ENCODE measurements around the gene ISLR2.
"Not testable (repeated sequence)": the region's sequence is repeated elsewhere in the genome, so short reads cannot be mapped to it uniquely, and the experiment has no call there.

The ISLR2 gene

DNA sequence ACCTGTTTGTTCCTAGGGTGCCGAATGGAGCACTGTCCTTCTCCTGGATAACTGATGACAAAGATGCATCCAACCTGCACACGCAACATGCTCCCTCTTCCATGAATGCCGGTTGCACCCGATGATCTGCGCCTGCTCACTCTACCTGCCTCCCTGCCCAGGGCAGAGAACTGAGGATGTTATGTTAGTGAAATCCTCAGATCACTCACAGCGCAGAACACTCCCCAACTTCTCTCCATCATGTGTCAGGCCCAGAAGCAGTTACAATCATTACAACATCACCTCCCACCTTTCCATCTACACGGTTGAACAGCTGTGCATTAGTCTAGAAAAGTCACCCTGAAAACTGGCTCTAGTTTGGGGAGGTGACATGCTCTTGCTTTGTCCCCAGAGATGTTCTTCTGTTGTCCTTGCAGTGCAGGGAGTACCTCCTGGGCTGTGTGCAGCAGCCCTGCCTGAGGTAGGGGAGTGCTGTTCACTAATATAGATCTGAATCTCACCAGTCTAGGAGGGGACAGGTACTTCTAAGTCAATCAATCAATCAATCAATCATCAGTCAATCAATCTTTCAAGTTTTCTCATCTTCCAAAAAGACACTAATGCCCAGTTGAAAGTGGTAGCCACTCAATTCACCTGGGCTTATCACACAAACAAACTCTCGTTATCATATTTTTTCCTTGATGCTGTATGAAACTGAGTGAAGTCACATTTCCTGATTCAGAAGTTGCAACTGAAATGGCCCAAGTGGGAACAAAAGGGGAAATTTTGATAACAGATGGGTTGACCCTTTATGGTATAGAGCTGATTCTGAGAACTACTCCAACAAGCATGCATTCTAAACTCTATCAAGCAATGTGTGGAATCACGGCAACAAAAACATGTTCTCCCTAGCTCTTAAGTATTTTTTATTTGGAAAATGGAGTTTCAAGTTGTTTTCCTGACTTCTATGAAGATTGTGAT is 27.8 kb downstream of the ISLR2 start:
- no peak for DNase-seq

DNA sequence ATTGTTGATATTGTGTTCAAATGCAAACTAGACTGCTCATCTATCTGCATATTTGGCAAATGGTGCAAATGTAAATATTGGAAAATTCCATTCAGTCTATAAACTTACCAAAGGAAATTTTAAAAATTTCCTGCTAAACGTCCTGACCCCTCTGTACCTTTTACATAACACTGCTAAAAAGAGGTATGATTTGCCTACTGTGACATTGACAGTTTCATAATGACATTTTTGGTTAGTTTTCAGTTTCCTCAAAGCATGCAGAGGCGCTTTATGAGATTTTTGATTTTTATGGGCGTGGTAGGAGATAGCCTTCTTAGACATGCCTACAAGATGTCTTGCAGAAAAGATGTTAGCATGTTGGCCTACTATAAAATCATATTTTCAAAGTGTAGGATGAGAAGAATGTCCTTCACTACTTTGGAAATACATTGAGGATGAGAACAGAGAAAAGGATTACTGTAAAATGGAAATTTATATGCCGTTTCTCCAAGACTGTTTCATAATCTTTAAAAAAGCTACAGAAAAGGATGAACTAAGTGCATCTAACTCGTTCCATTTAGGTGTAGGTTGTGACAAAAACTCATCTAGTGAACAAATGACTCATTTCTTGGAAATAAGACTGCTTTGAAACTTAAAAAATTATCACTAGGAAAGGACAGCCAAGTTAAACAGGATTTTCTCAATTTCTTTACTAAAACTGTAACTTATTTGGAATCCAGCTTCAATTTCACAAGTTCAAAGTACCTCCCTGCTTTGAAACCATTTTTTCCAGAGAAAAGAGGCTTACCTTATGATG is 28.7 kb downstream of the ISLR2 start:
- no peak for DNase-seq

DNA sequence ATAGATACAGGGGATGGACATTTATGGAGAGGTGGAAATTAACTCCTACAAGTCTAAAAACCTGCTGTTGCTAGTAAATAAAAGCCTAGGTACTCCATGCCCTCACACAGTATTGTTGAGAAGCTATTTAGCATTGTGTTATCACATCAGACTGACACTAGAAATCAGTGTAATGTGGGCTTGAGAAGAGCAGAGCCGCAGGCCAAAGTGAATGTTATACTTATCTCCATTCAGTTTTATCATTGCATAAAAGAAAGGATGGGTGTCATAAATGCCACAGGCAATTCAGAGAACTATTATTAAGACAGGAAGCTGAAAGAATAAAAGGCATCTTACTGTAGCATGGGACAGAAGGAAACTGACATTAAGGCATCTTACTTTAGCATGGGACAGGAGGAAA is 29.4 kb downstream of the ISLR2 start:
- DNase-seq: no peak

DNA sequence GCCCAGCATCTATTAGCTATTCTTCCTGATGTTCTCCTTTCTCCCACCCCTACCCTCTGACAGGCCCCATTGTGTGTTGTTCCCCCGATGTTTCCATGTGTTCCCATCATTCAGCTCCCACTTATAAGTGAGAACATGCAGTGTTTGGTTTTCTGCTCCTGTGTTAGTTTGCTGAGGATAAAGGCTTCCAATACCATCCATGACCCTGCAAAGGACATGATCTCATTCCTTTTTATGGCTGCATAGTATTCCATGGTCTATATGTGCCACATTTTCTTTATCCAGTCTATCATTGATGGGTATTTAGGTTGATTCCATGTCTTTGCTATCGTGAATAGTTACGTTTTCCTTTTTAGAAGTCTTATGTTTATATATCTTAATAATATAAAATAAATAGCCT is 30.0 kb downstream of the ISLR2 start:
- not testable (repeated sequence) for DNase-seq

DNA sequence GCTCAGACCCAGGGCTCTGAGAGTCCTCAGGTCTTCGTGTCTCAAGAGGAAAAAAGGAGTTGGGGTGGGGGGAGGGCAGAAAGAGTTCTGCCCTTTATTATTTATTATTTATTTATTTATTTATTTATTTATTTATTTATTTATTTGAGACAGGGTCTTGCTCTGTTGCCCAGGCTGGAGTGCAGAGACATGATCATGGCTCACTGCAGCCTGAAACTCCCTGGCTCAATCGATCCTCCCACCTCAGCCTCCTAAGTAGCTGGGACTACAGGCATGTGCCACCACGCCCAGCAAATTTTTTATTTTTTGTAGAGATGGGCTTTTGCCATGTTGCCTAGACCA is 31.8 kb downstream of the ISLR2 start:
- not testable (repeated sequence) for DNase-seq

DNA sequence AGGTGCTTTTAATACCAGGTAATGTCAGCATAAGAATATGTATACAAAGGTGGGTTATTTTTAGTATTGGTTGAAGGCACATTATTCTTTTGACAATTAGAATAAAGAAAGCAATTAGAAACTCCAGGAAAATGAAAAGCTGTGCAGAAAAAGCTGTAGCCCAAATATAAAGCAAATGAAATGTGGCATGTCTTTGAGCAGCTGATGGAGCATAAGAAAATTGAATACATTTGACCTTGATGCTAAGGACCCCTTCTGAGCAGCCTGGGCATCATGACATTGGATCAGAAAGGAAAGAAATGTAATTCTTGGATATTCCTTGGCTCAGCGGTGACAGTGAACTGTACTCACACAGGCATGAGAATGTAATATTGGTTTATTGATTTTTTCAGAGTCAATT is 35.1 kb downstream of the ISLR2 start:
- no peak for DNase-seq

DNA sequence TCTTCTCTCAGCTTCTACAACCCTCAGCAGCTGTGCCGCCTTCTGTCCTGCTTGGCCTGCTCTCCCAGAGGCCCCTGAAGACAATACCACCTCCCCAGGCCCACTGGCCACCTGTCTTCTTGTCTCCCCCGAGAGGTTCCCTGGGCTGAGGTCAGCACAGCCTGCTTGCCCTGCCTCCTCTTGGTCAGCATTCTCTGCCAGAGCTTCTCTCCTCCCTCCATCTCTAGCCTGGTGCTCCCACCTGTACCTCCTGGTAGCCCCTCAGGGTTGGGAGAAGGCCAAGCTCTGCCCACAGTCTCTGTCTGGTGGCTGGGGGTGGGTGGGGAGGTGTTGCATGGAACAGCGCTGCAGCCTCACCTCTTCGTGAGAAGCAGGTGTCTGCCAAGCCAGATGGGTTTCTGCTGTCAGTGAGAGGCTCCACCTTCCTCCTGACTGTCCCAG is 37.5 kb downstream of the ISLR2 start:
- DNase-seq: no peak

DNA sequence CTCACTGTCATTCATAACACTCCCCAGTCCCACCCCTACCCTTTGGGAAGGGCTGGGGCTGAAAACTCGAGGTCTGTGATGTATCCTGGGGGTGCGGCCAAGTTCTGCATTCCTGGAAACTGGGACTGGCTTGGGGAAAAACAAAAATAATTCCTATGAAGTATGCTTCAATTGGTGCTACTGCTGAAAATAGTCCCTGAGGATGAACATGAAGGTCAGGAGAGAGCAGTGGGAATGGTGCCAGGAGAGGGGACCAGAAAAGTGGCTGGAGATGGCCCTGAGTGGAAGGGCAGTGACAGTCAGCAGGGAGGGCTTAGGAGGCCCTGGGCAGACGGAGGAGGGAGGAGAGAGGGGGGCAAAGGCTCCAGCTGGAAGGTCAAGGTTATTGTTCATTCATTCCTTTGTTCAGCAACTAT is 38.3 kb downstream of the ISLR2 start:
- DNase-seq: no peak

DNA sequence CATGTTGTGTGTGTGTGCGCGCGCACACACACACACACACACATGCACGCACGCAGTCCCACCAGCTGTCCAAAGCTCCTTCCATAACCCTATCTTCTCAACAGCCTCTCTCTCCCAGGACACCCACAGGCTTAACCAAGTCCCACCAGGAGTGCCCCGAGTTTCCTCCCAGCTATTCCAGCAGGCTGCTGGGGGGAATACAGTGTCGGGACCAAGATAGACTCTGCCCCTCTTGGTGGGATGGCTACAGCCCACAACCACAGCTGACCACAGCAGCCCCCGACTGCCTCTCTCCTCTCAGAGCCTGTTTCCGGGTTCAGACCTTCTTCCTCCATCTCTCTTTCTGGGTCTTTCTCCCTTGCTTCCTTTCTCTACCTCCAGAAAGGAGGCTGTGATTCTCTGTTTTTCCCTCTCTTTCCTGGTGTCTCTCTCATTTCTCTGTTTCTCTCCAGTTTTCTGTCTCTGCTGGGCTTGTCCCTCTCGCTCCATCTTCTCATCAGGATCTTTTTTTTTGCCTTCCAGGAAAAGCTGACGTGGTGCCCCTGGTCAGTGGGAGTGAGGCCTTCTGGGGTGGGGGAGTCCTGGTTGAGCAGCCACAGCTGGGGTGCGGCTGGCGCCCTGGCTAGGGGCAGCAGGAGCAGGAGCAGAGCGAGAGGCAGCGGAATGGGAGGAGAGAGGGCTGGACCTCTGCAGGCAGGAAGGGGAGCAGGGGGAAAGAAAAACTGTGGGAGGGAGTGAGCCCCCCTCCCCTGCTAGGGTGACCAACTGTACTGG is 39.9 kb downstream of the ISLR2 start:
- DNase-seq: no peak

DNA sequence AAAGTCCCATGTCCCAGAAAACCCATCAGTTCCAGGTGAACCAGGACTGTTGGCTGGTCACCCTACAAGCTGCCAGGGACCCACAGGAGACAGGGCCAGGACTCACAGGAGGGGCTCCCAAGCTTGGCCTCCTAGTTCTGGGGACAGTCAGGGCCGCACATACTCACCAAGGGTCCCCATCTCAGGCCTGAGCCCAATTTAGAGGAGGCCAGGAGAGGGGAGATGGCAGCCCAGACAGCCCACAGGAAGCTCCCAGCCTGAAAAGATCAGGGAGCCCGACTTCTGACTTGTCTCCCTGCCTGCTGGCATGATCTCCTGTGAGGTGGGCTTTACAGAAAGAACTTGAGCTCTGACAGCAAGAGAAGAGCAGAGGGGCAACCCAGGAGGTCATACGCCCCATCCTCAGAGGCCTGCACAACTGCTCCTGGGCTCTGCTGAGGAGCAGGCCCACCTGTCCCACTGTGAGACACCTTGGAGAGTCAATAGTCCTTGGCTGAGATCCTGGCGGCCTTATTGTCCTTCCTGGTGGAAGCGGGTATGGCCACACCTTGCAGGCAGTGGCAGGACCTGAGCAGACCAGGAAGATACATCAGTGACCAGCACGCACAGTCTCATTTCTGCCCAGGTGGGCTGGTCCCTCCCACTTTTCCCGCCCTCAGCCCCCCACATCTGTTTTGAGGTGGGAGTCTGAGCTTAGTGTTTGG is 40.6 kb downstream of the ISLR2 start:
- no peak for DNase-seq

DNA sequence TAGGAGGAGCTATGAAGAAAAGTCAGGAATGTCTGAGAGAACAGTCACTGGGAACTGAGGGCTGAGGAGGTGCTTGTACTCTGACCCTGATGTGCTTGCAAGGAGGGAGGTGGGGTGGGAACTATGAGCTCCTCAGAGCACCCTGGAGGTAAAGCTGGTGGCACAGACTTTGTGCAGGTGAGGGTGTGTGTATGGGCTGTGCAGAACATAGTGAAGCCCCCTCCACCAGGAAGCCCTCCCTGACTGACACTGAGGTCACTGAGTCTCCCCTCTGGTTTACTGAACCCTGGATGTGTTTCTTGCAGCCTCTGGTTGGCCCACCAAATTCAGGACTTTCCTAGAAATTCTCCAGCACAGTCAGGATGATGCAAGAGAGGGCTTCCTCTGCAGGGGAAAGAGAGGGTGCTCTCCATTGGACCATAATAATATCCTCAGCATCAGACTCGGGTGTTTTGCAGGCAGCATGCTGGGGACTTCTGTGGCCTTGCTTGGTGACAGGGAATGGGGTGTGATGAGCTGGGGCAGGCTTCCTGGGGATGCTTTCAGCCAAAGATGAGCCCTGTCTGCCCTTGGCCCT is 41.7 kb downstream of the ISLR2 start:
- peak; percentile 28 to 62 for DNase-seq

DNA sequence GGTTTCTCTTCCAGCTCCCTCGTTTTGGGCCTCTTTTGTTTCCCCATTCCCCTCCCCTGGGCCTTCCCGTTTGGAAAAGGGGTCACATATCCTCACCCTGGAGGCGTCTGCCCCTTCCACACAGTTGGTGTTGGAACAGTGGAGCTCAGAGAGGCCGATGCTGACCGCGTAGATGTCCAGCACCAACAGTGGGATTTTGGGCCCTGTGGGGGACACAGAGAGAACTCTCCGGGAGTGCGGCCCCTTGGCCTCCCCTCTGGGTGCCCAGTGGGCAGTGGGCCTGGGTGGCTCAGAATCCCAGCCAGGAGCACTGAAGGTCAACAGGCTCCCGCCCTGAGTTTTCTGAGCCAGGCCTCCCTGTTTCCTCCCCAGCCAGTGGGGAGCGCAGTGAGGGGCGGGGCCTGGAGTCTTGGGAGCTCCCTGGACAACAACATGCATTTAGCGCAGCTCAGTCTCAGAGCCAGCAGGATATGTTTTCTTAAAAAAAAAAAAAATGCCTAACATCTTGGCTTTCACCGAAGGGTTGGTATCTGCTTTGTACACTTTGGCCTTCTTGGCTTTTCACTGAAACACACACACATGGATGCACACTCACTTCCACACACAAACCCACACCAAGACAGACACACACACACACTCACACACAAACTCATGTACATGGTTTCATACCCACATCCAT is 42.5 kb downstream of the ISLR2 start:
- DNase-seq: no peak

DNA sequence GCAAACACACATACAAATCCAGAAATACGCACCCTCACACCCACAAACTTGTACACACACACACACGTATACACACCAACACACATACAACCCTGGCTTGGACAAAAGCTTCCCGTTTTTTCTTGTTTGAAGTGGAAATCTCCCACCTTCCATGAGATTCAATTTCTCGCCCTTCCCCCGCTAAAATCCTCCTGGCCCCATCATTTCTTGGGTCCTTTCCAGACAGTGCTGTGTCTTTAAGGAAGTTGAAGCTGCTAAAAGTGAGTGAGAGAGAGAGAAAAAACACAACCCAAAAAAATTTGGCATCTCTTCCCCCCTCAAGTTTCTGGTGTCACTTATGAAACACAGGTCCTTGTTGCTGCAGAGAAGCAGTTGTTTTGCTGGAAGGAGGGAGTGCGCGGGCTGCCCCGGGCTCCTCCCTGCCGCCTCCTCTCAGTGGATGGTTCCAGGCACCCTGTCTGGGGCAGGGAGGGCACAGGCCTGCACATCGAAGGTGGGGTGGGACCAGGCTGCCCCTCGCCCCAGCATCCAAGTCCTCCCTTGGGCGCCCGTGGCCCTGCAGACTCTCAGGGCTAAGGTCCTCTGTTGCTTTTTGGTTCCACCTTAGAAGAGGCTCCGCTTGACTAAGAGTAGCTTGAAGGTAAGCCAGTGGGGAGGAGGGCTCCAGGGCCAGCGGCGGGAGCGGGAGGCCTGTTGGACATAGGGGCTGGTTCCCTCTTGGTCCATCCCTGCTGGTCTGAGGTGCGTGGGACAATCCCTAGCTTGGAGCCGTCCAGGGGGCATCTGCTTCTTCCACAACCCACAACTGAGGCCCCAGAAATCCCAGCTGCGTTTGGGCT is 43.2 kb downstream of the ISLR2 start, which contains the start of gene ISLR:
ISLR (plus strand) TSS at position 331 of the 839 bp plus-strand sequence. CDS start 1,149 bp downstream, outside the sequence.
- no peak for DNase-seq

DNA sequence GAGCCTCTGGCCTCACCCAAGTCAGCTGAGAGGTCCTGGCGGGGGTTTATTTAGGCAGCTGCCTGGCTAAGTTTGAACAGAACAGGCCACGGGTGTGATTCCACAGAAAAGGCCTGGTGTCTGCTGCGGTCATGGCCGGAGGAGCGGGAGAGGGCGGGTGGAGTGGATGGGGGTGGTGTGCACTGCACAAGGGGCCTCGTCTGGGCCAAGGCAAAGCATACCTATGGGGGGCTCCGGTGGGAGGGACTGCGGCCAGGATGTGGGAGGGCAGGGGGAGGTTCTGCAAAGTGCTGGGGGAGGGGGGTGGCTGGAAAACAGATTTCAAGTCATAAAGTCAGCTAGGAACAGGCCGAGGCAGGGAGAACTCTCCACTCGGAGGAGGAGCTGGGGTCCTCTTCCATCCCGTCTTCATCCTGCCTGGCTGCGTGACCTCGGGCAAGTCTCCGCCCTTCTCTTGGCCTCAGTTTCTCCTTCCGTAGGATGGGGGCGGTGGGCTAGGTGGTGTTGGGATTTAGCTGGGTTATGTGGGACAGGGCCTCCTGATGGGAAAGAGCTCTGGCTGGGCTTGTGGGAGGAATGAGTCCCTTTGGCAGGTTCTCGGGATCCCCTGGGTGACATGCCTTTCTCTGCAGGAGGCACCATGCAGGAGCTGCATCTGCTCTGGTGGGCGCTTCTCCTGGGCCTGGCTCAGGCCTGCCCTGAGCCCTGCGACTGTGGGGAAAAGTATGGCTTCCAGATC is 44.0 kb downstream of the ISLR2 start:
- DNase-seq: no peak

DNA sequence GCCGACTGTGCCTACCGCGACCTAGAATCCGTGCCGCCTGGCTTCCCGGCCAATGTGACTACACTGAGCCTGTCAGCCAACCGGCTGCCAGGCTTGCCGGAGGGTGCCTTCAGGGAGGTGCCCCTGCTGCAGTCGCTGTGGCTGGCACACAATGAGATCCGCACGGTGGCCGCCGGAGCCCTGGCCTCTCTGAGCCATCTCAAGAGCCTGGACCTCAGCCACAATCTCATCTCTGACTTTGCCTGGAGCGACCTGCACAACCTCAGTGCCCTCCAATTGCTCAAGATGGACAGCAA is 44.5 kb downstream of the ISLR2 start:
- DNase-seq: no peak

DNA sequence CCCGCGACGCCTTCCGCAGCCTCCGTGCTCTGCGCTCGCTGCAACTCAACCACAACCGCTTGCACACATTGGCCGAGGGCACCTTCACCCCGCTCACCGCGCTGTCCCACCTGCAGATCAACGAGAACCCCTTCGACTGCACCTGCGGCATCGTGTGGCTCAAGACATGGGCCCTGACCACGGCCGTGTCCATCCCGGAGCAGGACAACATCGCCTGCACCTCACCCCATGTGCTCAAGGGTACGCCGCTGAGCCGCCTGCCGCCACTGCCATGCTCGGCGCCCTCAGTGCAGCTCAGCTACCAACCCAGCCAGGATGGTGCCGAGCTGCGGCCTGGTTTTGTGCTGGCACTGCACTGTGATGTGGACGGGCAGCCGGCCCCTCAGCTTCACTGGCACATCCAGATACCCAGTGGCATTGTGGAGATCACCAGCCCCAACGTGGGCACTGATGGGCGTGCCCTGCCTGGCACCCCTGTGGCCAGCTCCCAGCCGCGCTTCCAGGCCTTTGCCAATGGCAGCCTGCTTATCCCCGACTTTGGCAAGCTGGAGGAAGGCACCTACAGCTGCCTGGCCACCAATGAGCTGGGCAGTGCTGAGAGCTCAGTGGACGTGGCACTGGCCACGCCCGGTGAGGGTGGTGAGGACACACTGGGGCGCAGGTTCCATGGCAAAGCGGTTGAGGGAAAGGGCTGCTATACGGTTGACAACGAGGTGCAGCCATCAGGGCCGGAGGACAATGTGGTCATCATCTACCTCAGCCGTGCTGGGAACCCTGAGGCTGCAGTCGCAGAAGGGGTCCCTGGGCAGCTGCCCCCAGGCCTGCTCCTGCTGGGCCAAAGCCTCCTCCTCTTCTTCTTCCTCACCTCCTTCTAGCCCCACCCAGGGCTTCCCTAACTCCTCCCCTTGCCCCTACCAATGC is 45.1 kb downstream of the ISLR2 start:
- DNase-seq: no peak

DNA sequence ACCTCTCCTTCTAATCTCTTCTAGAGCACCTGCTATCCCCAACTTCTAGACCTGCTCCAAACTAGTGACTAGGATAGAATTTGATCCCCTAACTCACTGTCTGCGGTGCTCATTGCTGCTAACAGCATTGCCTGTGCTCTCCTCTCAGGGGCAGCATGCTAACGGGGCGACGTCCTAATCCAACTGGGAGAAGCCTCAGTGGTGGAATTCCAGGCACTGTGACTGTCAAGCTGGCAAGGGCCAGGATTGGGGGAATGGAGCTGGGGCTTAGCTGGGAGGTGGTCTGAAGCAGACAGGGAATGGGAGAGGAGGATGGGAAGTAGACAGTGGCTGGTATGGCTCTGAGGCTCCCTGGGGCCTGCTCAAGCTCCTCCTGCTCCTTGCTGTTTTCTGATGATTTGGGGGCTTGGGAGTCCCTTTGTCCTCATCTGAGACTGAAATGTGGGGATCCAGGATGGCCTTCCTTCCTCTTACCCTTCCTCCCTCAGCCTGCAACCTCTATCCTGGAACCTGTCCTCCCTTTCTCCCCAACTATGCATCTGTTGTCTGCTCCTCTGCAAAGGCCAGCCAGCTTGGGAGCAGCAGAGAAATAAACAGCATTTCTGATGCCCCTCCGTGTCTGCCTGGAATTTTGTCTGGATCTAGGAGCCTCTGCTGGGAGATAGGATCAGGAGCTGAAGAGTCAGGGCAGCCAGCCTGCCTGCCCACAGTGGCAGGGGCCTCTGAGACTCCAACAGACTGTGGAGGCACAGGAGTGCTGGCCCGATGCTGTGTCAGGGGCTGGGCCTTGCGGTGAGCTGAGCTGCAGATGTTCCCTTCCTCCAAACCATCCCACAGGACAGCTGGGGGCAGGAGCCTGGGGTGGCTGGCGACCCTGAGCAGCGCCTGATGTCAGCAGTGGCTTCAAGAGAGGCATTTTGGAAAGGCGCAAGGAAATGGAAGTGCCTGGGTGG is 46.2 kb downstream of the ISLR2 start:
- no peak for DNase-seq

All from inflammatory macrophage treated with lipopolysaccharide for 1 hour (primary cell).